Measurements from ENCODE around the gene LETM1.

LETM1 gene

GRCh38 chr4:1823545-1823932, 32.4 kb downstream of the LETM1 start:
- no peak for DNase-seq

- DNase-seq = no peak
These were observed 33.1 kb downstream of the LETM1 start for GRCh38 chr4:1822568-1823544.

- DNase-seq = no peak
These were observed 34.0 kb downstream of the LETM1 start for GRCh38 chr4:1821679-1822567.

GRCh38 chr4:1819816-1820215, 36.1 kb downstream of the LETM1 start:
- no peak for DNase-seq

- DNase-seq = no peak
These were observed 36.7 kb downstream of the LETM1 start for GRCh38 chr4:1819284-1819683.

GRCh38 chr4:1815997-1816860, 39.7 kb downstream of the LETM1 start:
- no peak for DNase-seq

GRCh38 chr4:1815096-1815996, 40.6 kb downstream of the LETM1 start:
- no peak for DNase-seq

GRCh38 chr4:1814453-1814852, 41.5 kb downstream of the LETM1 start:
- DNase-seq = no peak

GRCh38 chr4:1813915-1814314, 42.0 kb downstream of the LETM1 start:
- DNase-seq = no peak

GRCh38 chr4:1813231-1813630, 42.7 kb downstream of the LETM1 start:
- no peak for DNase-seq

GRCh38 chr4:1812720-1813119, 43.2 kb downstream of the LETM1 start:
- DNase-seq = no peak

- DNase-seq = no peak
These were observed 45.2 kb downstream of the LETM1 start for GRCh38 chr4:1810765-1811164.

- peak; percentile 62 for DNase-seq
These were observed 46.0 kb downstream of the LETM1 start for GRCh38 chr4:1809754-1810502.

GRCh38 chr4:1808851-1809753, 46.9 kb downstream of the LETM1 start:
- DNase-seq = no peak

GRCh38 chr4:1808396-1808795, 47.6 kb downstream of the LETM1 start:
- no peak for DNase-seq

GRCh38 chr4:1807332-1807777, 48.6 kb downstream of the LETM1 start:
- DNase-seq = no peak

- no peak for DNase-seq
These were observed 49.2 kb downstream of the LETM1 start for GRCh38 chr4:1806596-1807331.

GRCh38 chr4:1806223-1806564, 49.8 kb downstream of the LETM1 start:
- DNase-seq = no peak

All from EL (cell line).